ENCODE results near the gene ADORA1. TPM values are rescaled to one million over a fixed set of nuclear protein-coding genes. Genes with fewer than 3 reads are reported as not detected.

ADORA1 gene
- total RNA-seq, 2 experiments from 2014 or later, result not detected

- Mint-ChIP-seq H3K36me3 (ENCODE audit: low read depth) (no peaks in the 10 kb centered on the region), H3K27me3 (peaks cover 30% of the 10 kb centered on the region), H3K27ac (no peak overlapping the region), H3K9me3 (no peaks in the 10 kb centered on the region), H3K4me3 (no peak overlapping the region), H3K4me1 (ENCODE audit: low read depth) (peaks cover 4% of the 10 kb centered on the region)
- ATAC-seq, result no peak
- no peak for DNase-seq
- CTCF ChIA-PET, result interaction anchor here (1.0 to 3.1 kb wide), 3 partner anchors 21 to 90 kb away, joined by 3 to 8 read pairs (median 4); no protein-coding TSS in a partner anchor
- intact Hi-C loops (cut with micrococcal nuclease), result no loop called here
- POLR2A ChIA-PET, result interaction anchor here (0.6 kb wide), 2 partner anchors 347 to 552 kb away, joined by 3 to 4 read pairs; no protein-coding TSS in a partner anchor
- no peak for TF ChIP-seq CTCF (IDR thresholded peaks at IDR 0.05)
These were observed 2.1 kb downstream of the ADORA1 start for GRCh38 chr1:203129501-203130231.

- ChIA-PET POLR2A (interaction anchor here (0.6 kb wide), 1 partner anchor 553 kb away, joined by 3 read pairs; no protein-coding TSS in a partner anchor), CTCF (interaction anchor here (1.0 to 3.1 kb wide), 3 partner anchors 20 to 91 kb away, joined by 3 to 8 read pairs (median 4); no protein-coding TSS in a partner anchor)
- DNase-seq (no peak), ATAC-seq (no peak)
- H3K9me3 Mint-ChIP-seq, result no peaks in the 10 kb centered on the region
- TF ChIP-seq CTCF (IDR thresholded peaks at IDR 0.05), result no peak
- intact Hi-C loops (cut with micrococcal nuclease), result no loop called here
- no peak overlapping the region for H3K4me3 Mint-ChIP-seq
- no peaks in the 10 kb centered on the region for H3K36me3 Mint-ChIP-seq (ENCODE audit: low read depth)
- peaks cover 4% of the 10 kb centered on the region for H3K4me1 Mint-ChIP-seq (ENCODE audit: low read depth)
- H3K27me3 Mint-ChIP-seq, result peaks cover 30% of the 10 kb centered on the region
- no peak overlapping the region for H3K27ac Mint-ChIP-seq
These were observed 2.9 kb downstream of the ADORA1 start for GRCh38 chr1:203130358-203130985.

- H3K36me3 Mint-ChIP-seq (ENCODE audit: low read depth), result no peaks in the 10 kb centered on the region
- CTCF ChIA-PET, result interaction anchor here (1.3 to 1.7 kb wide), 3 partner anchors 16 to 136 kb away, joined by 3 to 7 read pairs (median 6); no protein-coding TSS in a partner anchor
These were observed 4.1 kb downstream of the ADORA1 start for GRCh38 chr1:203131548-203132200.

GRCh38 chr1:203133970-203134725 is 6.6 kb downstream of the ADORA1 start:
- intact Hi-C loops (cut with micrococcal nuclease), result no loop called here
- no peak overlapping the region for H3K4me3 Mint-ChIP-seq
- H3K27ac Mint-ChIP-seq, result no peak overlapping the region
- ATAC-seq (no peak), DNase-seq (no peak)
- POLR2A ChIA-PET, result no interaction called here
- no peaks in the 10 kb centered on the region for H3K4me1 Mint-ChIP-seq (ENCODE audit: low read depth)
- CTCF ChIA-PET, result interaction anchor here (1.7 kb wide), 1 partner anchor 40 kb away, joined by 4 read pairs; no protein-coding TSS in a partner anchor
- no peaks in the 10 kb centered on the region for H3K9me3 Mint-ChIP-seq
- no peak for TF ChIP-seq CTCF (IDR thresholded peaks at IDR 0.05)
- no peaks in the 10 kb centered on the region for H3K36me3 Mint-ChIP-seq (ENCODE audit: low read depth)
- peaks cover 9% of the 10 kb centered on the region for H3K27me3 Mint-ChIP-seq

More at GRCh38 chr1:203131548-203132200, 4.1 kb downstream of the ADORA1 start:
- H3K4me3 Mint-ChIP-seq, result no peak overlapping the region
- peaks cover 25% of the 10 kb centered on the region for H3K27me3 Mint-ChIP-seq
- intact Hi-C loops (cut with micrococcal nuclease), result no loop called here
- no peak for TF ChIP-seq CTCF (IDR thresholded peaks at IDR 0.05)
- H3K4me1 Mint-ChIP-seq (ENCODE audit: low read depth), result peaks cover 4% of the 10 kb centered on the region
- DNase-seq (no peak), ATAC-seq (no peak)
- POLR2A ChIA-PET, result no interaction called here
- H3K9me3 Mint-ChIP-seq, result no peaks in the 10 kb centered on the region
- H3K27ac Mint-ChIP-seq, result no peak overlapping the region

Data from activated CD8-positive, alpha-beta T cell treated with anti-CD3 and anti-CD28 coated beads for 36 hours (primary cell).